Jurkat, Clone E6-1 (cell line): ENCODE data around the gene USP15.

Source experiments
- DNase-seq: peaks from one replicate; pipeline ENCODE4 v3.0.0-alpha.2; 2011; ENCODE audit warnings: low read depth, low spot score
- H3K4me3 ChIP-seq: 2 replicates; pipeline ENCODE4 v1.5.1; 2011; ENCODE audit warnings: mild to moderate bottlenecking, low read length, control low read depth, moderate library complexity

Gene USP15

DNA sequence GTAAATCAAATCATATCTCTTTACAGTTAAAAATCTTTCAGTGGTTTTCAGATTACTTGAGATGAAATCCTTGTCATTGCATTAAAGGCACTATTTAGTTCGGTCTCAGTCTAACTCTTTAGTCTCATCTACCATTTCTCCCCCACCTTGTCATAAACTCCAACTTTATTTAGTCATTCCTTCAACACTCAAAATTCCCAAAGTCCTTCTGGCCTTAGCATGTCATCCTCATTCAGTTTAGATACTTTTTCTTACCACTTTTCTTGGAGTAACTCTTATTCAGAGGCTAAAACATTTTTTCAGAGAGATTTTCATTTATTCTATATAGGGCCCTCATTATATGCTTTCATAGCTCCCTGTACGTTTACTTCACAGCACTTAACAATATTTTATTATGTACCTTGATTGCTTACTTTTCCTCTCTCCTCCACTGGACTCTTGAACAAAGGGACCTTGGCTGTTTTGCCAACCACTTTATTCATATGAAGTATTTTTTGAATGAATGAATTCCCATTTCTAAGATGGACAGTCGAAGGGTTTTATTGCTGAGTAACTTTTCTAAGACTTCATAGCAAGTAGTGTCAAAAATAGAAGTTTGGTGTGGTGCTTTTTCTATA, 12.8 kb downstream of the USP15 start:
- DNase-seq, result no peak
- no peak overlapping the region for H3K4me3 ChIP-seq

DNA sequence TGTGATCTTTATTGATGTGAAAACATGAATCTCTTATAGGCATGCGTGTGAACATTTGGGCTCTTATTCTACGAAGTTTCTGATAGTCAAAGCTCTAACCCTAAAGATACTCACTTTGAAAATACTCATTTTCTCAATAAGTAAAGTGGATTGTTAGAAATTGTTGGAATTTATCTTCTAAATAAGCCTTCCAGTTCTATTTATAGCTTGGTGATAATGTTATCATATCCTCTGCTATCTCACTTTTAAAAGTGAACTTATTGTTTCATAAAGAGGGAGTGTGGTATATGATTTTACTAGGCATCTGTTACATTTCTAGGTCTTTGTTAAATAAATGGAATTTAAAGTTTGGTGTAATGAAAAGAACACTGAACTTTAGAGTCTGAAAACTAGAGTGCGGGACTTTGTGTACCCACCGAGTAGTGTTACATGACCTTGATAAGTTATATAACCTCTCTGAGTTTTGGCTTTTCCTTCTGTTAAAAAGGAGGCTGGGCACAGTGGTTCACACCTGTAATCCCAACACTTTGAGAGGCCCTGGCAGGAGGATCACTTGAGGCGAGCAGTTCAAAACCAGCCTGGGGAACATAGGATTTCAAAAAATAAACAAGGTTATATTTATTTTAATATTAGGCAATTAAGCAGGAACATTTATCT, 13.6 kb downstream of the USP15 start:
- no peak for DNase-seq
- no peak overlapping the region for H3K4me3 ChIP-seq

DNA sequence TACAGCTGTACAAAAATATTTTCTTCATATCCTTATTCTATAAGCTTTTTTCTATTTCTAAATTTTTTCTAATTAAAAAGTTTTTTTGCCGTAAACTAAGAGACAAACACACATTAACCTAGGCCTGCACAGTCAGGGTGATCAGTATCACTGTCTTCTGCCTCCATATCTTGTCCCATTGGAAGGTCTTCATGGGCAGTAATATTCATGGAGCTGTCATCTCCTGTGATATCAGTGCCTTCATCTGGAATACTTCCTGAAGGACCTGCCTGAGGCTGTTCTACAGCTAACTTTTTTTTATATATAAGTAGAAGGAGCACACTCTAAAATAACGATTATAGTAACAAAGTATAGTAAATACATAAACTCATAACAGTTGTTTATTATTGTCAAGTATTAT, 17.8 kb downstream of the USP15 start:
- H3K4me3 ChIP-seq, result no peak overlapping the region
- DNase-seq, result no peak

DNA sequence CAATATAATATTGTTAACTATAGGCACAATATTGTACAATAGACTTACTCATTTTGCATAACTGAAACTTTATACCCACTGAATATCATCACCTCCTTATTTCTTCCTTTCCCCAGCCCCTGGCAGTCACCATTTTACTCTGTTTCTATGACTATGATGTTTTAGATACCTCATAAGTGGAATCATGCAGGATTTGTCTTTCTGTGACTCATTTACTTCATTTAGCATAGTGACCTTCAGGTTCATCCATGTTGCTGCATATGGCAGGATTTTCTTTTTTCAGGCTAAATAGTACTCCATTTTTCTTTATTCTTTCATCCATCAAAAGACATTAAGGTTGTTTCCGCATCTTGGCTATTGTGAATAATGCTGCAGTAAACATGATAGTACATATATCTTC, 18.9 kb downstream of the USP15 start:
- DNase-seq, result no peak

DNA sequence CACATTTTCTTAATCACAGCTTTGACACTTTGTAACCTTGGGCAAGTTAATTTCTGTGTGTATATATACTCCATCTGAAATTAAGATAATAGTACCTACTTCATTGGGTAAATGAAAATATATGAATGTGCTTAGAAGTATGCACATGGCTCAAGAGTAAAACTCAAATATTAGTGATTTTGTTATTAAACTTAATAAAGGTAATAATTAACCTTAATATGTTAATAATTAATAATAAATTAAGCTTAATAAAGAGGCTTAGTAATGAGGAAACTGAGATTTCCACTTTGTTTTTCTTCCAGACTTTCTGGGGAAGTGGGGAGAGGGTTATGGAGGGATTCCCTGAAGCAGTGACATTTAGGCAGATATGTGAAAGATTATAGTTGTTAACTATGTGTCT, 19.8 kb downstream of the USP15 start:
- H3K4me3 ChIP-seq, result no peak overlapping the region
- DNase-seq, result no peak

More for the DNA sequence above, 18.9 kb downstream of the USP15 start:
- no peak overlapping the region for H3K4me3 ChIP-seq

DNA sequence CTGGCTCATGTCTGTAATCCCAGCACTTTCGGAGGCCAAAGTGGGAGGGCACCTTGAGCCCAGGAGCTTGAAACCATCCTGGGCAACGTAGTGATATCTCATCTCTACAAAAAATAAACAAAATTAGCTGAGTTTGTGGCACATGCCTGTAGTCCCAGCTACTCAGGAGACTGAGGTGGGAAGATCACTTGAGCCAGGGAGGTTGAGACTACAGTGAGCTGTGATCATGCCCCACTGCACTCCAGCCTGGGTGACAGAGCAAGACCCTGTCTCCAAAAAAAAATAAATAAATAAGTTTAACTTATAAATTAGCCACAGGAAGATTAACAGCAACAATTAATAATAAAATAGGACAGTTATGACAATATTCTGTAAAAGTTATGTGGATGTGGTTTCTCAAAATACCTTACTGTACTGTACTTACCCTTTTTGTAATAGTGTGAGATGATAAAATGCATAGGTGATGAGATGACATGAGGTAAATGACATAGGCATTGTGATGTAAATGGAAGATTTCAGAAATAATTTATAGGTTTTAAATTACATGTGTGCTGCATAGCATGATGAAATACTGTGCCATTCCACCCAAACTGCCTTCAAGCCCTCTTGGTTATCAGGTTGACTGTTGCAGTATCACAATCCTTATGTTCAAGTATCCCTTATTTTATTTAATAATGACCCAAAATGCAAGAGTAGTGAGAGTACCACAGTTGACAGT, 22.0 kb downstream of the USP15 start:
- H3K4me3 ChIP-seq, result no peak overlapping the region
- no peak for DNase-seq

DNA sequence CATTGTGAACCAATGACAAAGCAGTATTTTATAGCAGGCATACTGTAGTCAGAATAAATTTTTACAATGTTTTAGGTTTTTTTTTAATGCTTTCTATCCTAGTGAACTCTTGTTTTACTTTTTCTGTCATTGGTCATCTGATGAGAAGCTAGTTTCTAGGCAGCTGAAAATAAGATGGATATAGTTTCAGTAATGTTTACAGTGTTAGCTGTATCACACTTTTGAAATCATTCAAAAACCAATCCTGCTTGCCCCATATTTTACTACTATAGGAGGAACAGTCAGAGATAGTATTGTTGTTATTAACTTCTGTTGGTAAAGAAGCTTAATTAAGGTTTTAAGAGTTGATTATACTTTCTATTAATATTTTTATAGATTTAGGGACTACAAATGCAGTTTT, 24.5 kb downstream of the USP15 start:
- no peak overlapping the region for H3K4me3 ChIP-seq
- DNase-seq, result no peak

DNA sequence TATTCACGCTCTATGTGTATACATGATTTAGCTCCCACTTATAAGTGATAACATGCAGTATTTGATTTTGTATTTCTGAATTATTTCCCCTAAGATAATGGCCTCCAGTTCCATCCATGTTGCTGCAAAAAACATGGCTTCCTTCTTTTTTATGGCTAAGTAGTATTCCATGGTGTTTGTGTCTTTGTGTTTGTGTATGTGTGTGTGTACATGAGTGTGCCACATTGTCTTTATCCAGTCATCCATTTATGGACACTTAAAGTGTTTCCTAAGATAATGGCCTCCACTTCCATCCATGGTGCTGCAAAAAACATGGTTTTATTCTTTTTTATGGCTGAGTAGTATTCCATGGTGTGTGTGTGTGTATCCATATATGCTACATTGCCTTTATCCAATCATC, 25.1 kb downstream of the USP15 start:
- DNase-seq, result no peak
- H3K4me3 ChIP-seq, result no peak overlapping the region

DNA sequence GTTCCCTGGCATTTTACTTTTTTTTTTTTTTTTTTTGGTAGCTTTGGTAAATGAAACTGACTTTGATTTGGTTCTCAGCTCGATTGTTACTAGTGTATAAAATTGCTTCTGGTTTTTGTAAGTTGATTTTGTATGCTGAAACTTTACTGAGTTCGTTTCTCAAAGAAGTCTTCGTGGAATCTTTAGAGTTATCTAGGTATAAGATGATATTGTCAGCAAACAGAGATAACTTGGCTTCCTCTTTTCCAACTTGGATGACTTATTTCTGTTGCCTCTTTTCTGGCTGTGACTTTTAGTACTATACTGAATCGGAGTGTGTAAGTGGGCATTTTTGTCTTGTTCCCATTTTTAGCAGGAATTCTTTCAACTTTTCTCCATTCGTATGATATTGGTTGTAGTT, 28.1 kb downstream of the USP15 start:
- H3K4me3 ChIP-seq, result no peak overlapping the region
- DNase-seq, result no peak

- DNase-seq, result no peak
- no peak overlapping the region for H3K4me3 ChIP-seq
Measured at GRCh38 chr12:62290846-62291245, 30.6 kb downstream of the USP15 start.

- no peak overlapping the region for H3K4me3 ChIP-seq
- DNase-seq, result no peak
Measured at GRCh38 chr12:62291864-62292760, 31.9 kb downstream of the USP15 start.

DNA sequence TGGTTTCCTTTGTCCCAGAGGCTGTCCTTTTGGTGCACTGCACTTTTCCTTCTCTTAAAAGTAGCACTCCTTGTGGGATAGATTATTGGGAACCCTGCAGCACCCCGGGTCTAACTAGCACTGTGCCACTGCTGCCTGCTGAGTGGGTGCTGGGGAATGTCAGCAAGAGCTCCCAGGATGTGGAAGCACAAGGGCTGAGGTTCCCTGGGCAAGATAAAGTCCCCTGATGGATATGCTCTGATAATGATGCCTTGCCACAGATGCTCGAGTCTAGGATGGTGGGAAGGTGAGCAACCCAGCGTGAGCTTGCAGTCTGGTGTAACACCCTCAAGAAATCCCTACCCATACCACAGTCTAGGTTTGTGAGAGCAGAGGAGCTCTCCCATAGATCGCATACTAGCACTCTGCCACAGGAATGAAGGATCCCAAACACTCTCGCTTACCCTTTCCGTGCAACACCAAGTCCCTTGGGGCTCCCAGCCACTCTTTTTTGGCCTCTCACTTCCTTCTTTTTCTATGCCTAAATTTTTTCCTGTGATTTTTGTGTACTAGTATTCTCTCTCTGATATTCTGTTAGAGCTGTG, 32.6 kb downstream of the USP15 start:
- H3K4me3 ChIP-seq, result no peak overlapping the region
- no peak for DNase-seq

- no peak for DNase-seq
- H3K4me3 ChIP-seq, result no peak overlapping the region
Measured at GRCh38 chr12:62294378-62294777, 34.2 kb downstream of the USP15 start.

DNA sequence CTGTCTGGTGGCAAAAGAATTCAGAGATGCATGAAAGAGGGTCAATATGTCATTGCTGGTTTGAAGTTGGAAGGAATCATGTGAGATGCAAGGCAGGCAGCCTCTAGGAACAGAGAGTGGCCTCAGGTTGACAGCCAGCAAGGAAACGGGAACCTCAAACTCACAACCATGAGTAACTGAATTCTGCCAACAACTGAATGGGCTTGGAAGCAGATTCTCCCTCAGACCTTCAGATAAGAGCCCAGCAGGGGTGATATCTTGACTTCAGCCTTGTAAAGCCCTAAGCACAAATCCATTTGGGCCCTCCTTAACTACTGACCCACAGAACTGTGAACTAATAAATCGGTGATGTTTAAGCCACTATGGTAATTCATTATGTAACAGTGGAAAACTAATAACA, 35.8 kb downstream of the USP15 start:
- DNase-seq, result no peak
- H3K4me3 ChIP-seq, result no peak overlapping the region

GRCh38 chr12:62297321-62297720, 37.1 kb downstream of the USP15 start:
- DNase-seq, result no peak

DNA sequence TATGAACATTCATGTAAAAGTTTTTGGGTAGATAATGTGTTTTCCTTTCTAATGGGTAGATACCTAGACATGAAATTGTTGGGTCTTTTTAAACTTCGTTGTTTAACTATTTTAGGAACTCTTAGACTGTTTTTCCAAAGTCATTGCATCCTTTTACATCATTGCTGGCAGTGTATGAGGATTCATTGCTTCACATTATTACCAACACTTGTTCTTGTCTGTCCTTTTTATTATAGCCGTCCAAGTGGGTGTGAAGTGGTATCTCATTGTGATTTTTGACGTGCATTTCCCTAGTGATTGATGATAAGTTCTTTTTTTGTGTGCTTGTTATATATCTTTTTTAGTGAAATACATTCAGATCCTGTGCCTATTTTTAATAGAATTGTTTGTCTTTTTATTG, 39.4 kb downstream of the USP15 start:
- DNase-seq, result no peak

More at GRCh38 chr12:62297321-62297720, 37.1 kb downstream of the USP15 start:
- no peak overlapping the region for H3K4me3 ChIP-seq

GRCh38 chr12:62301080-62301798, 41.0 kb downstream of the USP15 start:
- no peak for DNase-seq

More for the DNA sequence above, 39.4 kb downstream of the USP15 start:
- no peak overlapping the region for H3K4me3 ChIP-seq

DNA sequence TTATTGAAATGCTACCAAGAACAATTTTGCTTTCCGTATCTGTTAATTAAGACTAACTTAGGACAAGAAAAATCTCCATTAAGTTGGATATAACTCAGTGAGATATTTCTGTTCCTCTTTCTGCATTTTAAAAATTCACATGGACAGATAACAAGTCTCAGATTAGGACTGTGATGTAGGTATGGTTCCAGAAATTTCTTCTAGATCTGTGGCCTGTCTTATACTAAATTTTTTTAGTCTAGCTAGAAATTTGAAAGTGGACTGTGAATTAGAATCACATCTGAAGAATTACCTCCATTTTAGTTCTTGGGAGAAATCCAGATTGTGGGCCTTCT, 41.6 kb downstream of the USP15 start:
- H3K4me3 ChIP-seq, result no peak overlapping the region
- DNase-seq, result no peak

More at GRCh38 chr12:62301080-62301798, 41.0 kb downstream of the USP15 start:
- H3K4me3 ChIP-seq, result no peak overlapping the region

DNA sequence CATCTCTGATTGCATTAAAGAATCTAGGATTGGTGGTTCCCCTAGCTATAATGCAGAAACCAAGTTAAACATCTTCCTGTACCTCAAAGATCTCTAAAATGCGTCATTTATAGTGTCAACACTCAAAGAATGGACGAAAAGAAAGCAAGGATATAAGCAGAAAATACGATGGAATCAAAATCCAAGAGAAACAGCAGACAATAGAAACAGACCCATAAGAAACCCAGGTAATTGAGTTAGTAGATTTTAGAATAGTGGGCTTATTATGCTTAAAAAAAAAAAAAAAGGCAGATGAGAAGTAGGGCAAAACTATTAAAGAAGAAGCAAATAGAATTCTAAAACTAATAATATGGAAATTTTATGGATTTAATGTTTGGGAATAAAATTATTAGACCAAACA, 44.4 kb downstream of the USP15 start:
- no peak overlapping the region for H3K4me3 ChIP-seq
- no peak for DNase-seq
